IPS-NIHi7 (cell line): ENCODE measurements around the gene RGS12.
"Not testable (repeated sequence)": the region's sequence is repeated elsewhere in the genome, so short reads cannot be mapped to it uniquely, and the experiment has no call there.

ENCODE experiments used
- DNase-seq: peaks from one replicate; pipeline ENCODE4 v3.0.0; 2012; ENCODE audit warnings: mixed read lengths; ENCODE audit errors: extremely low spot score

Gene RGS12

DNA sequence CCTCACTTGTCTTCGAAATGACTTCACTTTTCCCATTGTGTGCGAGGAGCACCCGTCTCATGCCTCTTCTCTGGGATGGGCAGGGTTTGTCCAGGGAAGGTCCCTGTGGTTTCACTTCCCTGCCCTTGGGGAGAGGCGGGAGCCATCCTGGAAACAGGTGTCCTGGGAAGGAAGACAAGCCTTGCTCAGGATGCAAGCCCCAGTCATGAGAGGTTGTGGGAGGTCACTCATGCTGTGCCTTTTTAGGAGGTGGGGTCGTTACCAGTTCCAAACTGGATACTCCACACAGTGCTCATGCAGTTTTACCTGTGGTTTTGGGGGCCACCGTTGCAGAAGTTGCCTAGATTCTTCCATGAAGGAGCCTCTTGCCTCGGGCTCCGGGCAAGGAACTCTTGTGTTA, 3.8 kb downstream of the RGS12 start:
- DNase-seq = no peak

DNA sequence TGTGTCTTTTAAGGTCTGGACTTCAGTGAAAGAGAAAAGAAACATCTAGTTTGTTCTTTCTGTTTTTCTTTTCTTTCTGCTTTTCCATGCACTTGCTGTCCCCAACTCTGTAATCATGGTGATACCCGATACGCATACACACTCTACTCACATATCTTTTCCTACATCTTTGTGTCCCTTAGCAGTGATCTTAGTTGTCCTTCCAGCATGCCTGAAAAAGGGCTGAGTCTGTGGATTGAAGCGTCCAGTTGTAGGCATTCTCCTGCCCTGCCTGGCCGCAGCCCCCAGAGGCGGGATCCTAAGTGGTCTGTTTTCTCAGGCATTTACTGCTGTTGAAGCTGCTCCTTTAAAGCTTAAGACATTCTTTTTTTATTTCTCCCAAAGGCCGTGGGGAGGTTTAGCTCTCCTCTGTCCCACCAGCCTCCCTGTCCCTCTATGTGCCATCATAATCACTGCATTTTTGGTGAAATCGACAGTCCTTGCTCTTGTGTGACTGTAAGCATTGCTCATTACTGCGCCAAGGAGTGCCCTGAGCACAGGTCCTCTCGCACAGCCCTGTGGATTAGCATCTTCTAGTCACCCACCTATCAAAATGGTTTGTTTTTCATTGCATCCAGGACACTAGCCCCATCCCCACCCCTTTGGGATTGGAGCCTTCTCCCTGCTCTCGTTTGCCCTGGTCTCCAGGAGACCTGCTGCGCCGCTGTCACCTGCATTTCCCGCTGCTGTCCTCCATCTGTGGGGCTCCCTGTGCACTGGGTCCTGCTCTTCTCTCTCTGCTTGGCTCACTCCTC, 4.4 kb downstream of the RGS12 start:
- DNase-seq = no peak

DNA sequence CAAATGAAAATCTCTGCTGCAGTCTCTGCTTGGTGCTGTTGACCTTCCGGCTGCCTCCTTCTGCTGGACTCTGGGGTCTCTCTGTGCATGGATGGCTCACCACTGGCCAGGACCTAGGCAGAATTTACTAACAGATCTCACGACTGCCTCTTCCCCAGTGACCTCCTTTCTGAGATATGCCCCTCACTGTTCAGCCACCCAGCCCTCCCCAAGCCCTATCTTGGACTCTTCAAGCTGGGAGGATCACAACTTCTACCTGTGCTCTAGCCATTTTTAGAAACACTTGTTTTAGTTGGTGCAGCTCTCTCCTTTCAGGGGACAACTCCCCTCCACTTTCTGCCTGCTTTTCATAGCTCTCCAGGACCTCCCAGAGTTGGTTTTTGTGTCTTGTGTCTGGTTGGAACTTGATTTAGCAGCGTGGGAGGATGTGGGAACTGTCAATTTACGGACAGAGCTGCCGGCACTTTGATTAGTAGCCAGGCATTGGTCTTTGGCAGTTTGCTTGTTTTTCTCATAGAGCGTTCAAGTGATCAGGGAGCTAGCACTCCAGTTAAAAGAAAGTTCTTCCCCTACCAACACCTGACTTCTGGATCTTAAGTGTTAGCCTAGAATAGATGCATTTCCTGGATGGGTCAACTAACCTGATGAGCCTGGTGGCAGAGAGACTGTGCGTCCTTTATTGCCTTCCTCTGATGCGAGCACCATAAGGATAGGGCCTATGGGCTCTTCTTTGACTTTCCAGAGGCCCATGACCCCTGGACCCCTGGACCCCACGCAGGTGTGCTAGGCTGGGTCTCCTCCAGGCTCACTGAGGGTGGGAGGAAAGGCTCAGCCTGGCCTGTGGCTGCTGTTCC, 6.5 kb downstream of the RGS12 start:
- no peak for DNase-seq

DNA sequence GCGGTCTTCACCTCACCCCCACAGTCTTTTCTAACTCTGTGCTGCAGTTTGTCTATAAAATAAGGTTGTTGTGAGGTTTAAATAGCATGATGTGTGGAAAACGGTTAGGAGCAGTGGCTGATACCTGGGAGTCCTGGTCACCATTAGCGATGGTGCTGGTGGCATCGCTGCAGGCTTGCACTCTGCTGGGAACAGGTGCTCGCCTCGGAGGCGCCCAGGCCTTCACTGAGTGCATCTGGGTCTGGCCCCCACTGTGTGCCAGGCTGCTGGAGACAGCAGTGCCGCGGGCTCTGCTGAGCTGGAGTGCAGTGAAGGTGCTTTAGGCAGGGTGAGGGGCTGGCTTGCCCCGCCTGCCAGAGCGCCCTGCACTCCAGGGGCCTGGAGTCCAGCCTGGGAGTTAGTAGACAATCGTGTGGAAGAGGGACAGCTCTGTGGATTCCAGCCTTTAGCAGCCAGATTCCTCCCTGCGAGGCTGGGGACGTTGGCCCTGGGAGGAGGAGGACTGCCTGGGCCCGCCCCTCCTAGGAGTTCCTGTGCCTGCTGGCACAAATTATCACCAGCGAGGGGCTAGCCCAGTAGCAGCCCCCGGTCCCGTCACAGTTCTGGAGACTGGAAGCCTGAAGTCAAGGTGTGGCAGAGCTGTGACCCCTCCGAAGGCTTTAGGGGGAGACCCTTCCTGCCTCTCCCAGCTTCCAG, 7.3 kb downstream of the RGS12 start:
- no peak for DNase-seq

DNA sequence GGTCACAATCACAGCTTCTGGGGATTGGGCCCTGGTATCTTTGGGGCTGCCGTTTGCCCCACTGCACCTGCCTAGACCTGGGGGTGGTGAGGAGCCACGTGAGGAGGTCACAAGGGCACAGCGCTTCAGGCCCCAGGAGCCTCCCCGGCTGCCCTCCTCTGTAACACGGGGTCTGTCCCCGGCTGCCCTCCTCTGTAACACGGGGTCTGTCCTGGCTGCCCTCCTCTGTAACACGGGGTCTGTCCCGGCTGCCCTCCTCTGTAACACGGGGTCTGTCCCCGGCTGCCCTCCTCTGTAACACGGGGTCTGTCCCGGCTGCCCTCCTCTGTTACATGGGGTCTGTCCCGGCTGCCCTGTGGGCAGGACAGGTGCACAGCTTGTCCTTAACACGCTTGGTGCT, 8.1 kb downstream of the RGS12 start:
- not testable (repeated sequence) for DNase-seq

DNA sequence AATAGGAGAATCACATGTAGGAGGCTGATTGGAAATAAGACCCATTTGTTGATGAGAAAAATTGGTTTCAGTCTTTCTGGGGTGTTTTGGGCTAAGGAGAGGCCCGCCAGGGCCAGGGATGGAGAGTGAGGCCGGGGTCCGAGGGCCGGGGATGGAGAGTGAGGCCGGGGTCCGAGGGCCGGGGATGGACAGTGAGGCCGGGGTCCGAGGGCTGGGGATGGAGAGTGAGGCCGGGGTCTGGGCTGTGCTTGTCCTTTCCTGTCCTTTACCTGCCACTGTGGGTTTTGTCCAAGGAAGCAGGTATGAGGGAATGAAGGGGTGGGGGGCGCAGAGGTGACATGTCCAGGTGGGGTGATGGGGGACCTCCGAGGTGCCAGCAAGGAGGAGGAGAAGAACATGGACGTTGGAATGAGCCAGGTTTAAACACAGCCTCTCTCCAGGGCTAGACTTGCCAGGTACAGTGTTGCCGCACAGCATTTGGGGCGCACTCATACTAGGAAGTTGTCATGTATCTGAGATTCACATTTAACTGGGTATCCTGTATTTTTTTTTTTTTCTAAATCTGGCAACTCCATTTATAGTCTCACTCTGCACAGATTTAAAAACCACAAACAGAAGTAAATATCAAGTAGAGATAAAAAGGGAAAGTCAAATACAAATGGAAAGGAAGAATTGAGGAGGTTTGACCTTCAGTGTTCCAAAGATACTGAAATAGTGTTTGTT, 8.8 kb downstream of the RGS12 start:
- no peak for DNase-seq

DNA sequence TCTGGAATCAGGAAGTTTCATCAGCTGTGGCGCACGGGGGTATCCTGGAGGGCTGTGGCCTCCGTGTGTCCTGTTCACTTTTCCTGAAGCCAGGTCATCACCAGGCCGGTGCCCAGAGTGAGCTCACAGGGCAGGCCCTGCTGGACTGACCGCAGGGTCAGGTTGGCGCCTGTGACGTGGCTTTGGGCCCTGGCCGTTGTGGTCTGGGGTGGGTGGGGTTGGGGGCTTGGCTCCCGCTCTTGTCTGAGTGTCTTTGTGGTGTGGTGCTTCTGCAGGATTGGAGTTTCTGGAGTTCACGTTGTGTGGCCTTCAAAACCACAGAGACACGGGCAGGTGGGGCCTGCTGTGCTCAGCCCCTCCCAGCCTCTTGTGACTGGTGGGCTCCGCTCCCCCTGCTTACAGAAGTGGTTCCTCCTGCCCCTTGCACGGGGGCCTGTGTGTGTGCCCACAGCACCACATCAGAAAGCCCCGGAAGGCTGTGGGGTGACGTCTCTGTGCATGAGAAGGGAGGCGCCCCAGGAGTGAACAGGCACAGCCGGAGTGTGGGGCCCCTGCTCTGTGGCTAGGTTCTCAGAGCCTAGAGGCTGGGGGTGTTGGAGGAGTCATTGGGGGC, 9.5 kb downstream of the RGS12 start:
- DNase-seq = no peak

DNA sequence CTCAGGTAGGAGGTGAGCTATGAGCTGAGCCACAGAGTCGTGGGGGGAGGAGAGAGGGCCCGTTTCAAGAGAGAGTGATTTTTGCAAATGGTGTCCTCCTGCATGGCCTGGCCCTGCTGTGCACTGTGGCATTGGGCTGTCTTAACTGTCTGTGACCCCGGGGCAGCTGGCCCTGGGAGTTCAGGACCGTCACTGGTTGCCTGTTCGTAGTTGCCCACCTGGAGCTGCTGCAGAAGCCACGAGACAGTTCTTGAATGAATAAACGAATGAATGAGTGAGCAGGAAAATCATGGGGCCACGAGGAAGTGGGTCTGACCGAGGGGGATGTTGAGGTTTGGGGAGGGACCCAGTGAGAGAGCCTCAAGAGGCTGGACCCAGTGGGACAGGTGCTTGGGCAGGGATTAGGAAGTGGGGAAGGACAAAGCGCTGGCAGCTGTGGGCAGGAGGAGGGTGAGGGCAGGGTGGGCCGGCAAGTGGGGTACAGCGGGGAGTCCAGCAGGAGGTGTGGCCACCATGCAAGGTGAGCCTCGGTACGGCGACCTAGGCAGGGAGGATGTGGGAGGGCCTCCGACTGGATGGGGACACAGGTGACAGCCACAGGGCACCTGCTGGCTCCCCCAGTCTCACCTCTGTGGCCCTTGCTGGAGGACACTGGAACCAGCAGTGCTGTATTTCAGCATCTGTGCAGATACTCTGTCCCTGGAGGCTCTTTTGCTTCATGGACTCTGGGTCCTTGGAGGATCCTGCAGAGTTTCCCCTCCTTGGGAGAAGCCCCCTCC, 10.2 kb downstream of the RGS12 start:
- DNase-seq = no peak

DNA sequence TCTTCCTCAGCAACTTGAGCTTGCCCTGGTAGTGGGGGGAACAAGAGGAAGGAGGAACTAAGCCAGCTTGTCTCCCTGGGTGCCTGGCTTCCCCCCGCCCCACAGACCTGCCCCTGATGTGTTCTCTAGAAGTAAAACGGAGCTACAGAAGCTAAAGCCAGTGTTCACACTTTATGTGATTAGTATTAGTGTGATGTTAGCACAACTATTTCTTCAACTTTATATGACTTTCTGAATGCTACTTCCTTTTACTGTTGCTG, 10.7 kb downstream of the RGS12 start:
- no peak for DNase-seq

DNA sequence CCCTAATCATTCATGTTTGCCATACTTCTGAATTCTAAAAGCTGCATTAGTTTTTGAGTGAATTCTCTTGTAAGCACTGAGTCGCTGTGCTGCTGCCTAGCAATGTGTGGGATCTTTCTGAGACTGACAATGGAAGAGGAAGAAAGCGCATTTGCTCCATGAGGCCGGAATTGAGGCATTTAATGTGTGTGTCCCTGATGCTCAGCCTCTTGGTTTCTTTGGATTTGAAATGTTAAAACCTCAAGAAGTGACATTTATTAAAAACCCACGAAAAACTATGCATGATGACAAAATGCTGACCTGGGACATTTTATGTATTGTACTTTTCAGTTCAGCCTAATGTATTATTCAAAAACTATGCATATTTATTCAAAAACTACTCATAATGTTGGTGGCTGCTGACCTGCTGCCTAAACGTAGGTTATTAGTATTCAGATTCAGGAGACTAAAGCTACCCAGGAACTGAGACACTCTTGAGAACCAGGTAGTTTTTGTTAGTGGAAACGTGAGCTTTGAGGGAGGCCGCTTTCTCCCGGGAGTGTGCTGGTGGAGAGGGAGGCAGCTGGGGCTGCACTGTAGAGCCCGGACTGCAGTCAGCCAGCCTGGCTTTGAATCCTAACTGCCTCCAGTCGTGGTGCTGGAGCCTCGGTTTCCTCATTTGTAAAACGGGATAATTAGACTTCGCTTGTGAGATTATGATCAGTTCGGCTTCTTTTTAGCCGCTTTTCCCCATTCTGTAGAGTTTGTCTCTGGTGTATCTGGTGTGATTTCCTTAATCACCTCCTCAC, 11.3 kb downstream of the RGS12 start:
- no peak for DNase-seq

DNA sequence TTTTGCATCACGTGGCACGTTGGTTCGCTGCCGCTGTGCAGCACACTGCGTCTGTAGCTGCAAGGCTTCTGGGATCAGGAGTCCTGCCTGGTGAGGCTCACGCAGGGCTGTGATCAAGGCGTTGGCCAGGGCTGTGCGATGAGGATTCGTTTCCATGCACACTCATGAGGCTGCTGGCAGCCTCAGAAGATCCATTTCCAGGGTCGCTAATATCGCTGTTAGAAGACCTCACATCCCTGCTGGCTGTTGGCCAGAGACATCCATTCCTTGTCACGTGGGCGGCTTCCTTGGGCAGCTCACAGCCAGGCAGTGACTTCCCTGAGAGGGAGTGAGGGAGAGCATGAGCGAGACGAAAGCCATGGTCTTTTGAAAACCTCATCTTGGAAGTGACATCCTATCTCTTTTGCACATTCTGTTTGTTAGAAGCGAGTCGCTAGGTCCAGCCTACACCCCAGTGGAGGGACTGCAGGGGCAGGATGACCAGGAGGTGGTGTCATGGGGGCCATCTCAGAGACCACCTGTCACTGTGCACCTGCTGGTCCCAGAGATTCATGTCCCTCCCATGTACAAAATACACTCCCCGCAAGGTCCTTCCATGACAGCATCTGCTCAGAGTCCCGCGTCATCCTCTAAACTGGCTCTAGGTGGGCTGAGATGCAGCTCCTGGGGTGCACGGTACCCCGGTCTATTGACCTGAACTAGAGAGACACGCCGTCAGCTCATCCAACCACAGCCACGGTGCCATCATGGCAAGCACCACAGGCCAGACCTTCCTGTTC, 12.2 kb downstream of the RGS12 start:
- DNase-seq = no peak

DNA sequence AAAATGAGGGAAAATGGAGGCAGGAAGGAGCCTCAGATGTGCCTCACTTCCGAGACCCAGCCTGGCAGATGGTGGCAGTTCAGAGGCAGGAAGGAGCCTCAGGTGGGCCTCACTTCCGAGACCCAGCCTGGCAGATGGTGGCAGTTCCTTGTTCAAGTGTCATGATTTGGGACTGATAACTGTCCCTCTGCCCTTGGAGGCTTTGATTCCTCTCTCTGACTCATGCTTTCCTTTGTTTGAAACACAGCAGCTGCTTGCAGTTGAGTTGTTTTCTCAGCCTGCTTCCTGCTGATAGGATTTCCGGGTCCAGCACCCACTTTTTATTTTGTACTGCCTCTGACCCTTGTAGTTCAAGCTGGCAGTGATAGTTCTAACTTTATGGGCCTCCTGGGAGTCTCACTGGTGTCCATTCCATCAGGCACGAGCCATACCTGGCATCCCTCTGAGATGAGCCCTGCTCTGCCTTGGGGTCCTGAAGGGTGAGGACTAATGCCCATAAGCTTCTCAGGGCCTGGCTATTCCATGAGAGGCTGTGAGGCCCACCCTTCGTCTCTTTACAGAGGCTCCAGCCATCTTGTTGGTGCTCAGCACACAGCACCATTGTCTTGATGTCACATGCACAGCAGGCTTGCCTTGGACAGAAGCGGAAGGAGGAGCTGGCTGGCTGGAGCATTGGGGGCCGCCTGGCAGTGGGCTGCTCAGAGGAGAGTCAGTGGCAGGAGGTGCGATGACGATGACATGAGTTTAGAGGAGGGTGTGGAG, 13.0 kb downstream of the RGS12 start:
- no peak for DNase-seq

DNA sequence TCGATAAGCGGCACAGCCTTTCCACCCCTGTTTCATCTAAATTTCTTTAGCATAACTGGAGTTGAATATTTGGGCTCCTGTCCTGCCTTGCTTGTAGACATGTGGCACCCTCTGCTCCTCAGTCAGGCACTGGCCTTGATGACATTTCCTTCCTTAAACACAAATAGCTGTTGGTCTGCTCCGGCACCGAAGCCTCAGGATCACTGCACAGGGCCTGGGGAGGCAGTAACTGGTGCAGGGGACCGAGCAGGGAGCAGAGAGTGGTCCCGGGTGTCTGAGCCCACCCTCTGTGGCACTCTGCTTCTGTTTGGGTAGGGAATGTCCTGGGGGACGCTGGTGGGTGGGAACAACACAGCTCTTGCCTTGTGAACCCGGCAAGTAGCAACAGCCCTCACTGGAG, 13.6 kb downstream of the RGS12 start:
- DNase-seq = no peak

DNA sequence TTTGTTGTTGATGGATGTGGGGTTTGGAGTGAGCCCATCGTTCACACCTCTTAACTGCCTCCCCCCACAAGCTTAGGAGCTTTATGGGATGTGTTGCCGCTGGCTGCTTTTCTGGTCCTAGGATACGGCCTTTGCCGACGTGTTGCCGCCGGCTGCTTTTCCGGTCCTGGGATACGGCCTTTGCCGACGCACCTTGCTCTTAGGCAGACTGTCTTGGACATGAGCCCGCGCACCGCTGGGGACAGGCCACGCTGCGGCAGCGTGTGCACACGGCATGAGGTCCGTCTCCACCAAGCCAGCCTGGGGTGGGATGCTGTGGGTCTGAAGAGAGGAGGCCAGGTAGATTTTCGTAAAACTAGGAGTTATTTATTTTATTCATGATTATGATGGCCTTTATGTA, 14.2 kb downstream of the RGS12 start:
- no peak for DNase-seq

DNA sequence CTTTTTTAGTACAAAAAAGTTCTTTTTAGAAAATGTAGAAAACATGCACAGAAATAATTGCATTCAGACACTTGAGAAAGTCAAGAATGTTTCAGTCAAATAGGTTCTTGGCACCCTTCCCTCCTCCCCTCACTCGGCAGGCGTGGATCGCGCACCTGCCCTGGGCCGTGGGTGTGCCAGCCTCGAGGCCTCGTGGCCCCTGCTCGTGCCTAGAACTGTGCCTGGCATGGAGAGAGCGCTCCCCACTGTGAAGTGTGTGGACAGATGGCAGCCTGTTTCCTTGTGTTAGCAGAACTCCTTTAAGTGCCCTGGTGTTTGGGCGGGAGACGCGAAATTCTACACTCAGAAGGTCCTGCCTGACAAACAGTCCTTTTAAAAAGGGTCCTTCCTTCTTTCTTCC, 14.7 kb downstream of the RGS12 start:
- no peak for DNase-seq

DNA sequence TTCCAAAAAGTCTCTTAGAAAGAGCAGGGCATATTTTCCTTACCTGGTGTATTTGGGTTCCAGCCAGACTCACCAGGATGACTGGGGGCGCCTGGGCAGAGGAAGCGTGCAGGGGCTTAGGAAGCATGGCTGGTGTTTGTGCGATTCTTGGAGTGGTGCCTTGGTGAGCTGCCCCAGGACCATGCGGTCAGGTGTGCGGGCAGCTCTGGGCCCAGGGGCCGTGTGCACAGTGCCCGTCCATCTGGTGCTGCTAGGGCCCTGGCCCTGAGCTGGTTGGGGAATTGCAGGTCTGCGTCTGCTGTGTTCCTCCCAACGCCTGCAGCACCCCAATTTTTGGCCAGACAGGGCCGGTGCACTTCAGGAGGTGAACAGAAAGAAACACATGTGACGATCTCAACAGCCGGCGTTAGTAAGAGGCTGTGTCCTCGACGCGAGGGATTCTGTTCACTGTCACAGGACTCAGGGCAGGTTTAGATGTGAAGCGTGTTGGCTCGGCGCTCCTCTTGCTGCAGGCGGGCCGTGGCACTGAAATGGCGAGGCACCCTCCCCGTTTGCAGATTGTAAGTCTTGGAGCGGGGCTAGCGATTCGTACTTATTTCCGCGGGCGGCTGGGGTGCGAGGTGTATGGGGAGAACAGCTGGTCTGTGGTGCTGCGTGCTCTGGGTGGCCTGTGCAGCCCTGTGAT, 15.2 kb downstream of the RGS12 start:
- no peak for DNase-seq

DNA sequence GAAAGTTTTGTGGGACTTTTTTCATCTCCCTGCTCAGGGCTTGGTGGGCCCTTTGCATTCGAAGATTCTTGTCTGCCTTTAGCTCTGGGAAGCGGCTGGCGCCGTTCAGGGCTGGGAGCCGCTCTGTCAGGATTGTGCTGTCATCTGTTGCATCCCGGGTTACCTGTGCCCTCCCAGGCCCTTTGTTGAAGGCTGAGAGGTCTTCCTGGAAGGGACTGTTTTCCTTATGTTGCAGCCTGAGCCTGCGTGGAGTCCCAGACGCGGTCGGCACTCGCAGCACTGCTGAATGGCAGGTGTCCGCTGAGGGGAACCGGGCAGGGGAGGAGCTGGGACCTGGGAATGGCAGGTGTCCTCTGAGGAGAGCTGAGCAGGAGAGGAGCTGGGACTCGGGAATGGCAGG, 15.9 kb downstream of the RGS12 start:
- no peak for DNase-seq
